Right lobe of liver (tissue), 4 donors: ENCODE results near the gene CNTLN.

Experiments
- CTCF ChIP-seq, 4 donors: fragments of 200-600 bp in 3 of 4; fragments of 450-650 bp in 1 of 4; IDR thresholded peaks; one replicate each; pipeline versions ENCODE4 v1.5.1 to v1.8.0; 2016 to 2022; ENCODE audit warnings: antibody characterized with exemption in 4 of 4, mild to moderate bottlenecking in 2 of 4
- POLR2A ChIP-seq: fragments of 450-650 bp; IDR thresholded peaks from one replicate; pipeline ENCODE4 v1.6.1; 2017; ENCODE audit warnings: antibody characterized with exemption, mild to moderate bottlenecking
- donor health status: DM: no; HTN: no; CAD: no.
- donor health status: DM: no; HTN: no; CAD: no.
- donor health status: DM: no; HTN: yes; CAD: no.

GRCh38 chr9:17490110-17490509, 355.3 kb downstream of the CNTLN start:
- no peak for TF ChIP-seq CTCF (IDR thresholded peaks at IDR 0.05)
- no peak for TF ChIP-seq POLR2A
